Activated CD8-positive, alpha-beta memory T cell treated with anti-CD3 and anti-CD28 coated beads, Interleukin-2, amount 50 U/mL, for 1 hour (primary cell): ENCODE data around the gene STRBP.
"Not testable (repeated sequence)": the region's sequence is repeated elsewhere in the genome, so short reads cannot be mapped to it uniquely, and the experiment has no call there.

ENCODE experiments used
- DNase-seq: peaks from one replicate; pipeline ENCODE4 v3.0.0-alpha.2; 2020; ENCODE audit errors: extremely low read depth

The STRBP gene

DNA sequence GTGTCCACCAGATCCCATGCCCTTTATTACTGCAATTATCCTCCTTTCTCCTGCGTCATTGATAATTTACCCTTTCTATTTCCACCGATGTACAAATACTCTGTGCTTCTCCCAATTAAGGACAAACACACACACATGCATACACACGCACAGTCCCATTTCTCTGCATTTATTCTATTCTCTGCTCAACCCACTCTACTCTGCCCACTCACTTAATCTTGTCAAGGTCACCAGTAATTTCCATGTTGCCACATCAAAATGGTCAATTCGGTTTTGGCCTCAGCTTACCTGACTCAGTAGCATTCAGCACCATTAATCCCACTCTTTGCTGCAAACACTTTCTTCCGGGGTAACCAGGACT is 14.6 kb upstream of the STRBP start:
- DNase-seq, result no peak

DNA sequence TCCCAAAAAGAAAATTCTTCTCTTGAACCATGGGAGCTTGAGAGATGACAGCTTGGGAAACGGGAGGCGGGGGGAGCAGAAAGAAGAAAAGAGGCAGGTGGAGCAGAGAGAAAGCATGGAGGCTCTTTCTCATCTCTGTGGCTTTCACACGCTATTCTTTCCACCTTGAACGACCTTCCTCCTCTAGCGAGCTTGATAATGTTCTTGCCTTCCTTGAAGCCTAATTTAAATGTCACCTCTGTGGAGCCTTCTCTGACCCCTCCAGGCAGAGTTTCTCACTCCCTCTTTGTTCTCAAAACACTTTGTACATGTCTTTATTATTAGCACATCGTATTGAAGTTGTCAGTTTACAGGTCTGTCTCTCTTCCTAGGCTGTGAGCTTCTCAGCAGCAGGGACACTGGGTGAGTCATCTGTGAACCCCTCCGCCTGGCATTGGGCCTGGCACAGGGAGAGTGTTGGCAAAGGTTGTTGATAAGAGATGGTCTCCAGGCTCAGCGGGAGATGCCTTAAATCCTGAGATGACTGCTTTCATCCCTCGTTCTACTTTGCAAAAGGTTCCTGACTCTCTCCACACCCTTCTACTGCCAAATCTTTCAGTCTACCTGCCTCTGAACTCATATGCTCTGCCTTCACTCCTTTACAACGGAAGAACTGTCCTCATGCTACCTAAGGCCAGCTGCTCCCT is 14.1 kb upstream of the STRBP start:
- no peak for DNase-seq

DNA sequence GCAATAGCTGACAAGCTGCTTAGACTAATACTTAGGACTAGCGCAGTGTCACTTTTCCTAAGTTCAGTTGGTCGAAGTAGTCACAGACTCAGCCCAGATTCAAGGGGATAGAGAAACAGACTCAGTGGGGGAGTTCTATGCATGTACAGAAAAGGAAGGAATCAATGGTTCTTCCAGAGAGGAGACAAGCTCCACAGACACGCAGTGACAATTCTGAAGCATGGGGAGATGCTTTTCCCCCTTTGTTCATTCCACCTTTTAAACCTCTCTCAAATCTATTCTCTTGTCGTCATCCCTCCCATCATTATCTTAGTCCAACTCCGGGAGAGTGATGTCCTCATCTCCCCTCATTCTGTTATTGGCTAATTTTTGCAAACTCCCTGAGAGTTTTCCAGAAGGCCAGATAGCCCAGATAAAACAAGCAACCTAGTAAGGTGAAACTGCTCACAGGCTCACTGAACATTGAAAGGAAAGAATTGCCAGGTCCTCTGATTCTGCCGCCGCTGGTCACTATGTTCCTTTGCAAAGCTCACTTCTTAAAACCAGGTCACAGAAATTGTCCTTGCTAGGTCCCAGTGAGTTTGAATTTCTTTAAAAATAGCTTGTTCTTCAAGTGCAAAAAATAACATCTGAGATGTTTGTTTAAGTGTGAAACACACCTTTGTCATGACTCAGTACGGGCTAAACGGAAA is 13.4 kb upstream of the STRBP start:
- DNase-seq, result no peak

DNA sequence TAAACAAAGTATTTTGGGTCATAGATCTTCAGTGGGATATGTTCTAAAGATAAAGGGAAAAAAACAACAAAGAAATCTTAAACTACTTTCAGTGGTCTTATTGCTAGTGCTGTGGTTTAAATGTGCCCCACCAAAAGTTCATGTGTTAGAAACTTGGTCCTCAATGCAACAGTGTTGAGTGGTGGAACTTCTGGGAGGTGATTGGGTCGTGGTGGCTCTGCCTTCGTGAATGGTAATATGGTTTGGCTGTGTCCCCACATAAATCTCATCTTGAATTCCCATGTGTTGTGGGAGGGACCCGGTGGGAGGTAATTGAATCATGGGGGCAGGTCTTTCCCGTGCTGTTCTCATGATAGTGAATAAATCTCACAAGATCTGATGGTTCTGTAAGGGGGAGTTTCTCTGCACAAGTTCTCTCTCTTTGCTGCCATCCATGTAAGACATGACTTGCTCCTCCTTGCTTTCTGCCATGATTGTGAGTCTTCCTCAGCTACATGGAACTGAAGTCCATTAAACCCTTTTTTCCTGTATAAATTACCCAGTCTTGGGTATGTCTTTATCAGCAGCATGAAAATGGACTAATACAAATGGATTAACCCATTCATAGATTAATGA is 10.6 kb upstream of the STRBP start:
- DNase-seq, result not testable (repeated sequence)

DNA sequence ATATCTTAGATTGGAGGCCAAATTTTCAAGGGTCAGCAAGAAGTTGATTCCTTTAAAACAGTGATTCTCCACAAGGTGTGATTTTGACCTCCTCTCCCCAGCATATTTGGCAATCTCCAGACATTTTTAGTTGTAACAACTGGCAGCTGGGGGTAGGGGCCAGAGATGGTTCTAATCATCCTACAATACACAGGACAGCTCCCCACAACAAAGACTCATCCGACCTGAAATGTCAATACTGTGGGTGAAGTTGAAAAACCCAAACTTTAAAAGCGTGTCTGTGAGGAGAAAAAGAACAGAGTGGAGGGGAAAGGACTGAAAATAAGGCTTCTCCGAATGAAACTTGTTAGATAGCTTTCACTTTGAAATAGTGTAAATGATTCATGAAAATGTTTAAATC is 10.0 kb upstream of the STRBP start:
- no peak for DNase-seq

DNA sequence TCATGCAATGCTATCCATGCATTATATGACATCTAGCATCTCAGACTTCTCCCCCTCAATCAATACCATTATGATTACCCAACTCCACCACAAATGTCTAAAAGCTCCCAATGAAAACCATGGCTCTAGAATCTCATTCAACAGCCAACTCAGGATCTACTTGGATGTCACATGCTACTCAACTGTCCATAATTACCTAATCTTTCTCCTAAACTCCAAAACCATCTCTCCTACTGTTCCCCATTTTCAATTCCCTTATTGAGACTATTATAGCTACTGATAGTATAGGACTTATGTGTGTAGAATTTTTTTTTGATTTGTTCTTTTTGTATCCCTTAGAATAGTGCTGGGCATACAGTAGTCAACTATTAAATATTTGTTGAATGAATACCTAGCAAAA is 8.2 kb upstream of the STRBP start:
- DNase-seq, result no peak

DNA sequence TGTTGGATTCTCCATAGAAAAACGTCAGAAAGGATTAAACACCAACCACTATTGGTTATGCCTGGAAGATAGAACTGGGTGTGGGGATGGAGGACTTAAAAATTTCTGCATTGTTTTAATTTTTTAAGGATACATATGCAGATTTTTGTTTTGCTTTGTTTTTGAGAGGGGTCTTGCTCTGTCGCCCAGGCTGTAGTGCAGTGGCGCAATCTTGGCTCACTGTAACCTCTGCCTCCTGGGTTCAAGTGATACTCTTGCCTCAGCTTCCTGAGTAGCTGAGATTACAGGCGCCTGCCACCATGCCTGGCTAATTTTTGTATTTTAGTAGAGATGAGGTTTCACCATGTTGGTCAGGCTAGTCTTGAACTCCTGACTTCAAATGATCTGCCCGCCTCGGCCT is 2.7 kb upstream of the STRBP start:
- not testable (repeated sequence) for DNase-seq

DNA sequence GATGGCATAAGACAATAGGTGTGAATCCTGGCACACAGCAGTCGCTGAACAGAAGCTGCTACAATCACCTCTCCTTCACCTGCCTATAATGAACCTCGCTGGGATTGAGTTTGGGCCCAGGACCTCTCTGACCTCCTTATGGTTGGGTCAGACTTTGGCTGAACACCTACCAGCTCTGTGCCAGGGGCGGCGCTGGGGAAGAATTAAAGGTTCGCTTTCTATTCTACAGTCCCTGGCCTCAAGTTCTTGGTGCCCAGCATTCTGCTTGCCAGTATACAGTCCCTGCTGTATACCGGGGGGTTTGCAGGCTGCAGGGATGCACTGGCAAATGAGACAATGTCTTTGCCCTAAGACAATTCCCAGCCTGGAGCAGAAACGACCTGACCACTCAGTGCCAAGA is 895 bp upstream of the STRBP start:
- no peak for DNase-seq

DNA sequence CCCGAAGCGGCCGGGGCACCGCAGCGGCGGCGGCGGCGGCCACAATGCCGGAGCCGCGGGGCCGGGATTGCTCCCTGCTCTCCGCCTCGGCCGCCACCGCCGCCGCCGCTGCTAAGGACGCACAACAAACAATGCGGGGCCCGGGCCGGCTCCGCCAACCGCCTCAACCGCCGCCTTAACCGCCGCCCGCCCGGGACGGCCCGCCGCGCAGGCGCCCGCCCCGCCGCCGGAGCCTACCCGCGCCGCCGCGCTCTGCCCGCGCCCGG is 254 bp downstream of the STRBP start:
- no peak for DNase-seq

DNA sequence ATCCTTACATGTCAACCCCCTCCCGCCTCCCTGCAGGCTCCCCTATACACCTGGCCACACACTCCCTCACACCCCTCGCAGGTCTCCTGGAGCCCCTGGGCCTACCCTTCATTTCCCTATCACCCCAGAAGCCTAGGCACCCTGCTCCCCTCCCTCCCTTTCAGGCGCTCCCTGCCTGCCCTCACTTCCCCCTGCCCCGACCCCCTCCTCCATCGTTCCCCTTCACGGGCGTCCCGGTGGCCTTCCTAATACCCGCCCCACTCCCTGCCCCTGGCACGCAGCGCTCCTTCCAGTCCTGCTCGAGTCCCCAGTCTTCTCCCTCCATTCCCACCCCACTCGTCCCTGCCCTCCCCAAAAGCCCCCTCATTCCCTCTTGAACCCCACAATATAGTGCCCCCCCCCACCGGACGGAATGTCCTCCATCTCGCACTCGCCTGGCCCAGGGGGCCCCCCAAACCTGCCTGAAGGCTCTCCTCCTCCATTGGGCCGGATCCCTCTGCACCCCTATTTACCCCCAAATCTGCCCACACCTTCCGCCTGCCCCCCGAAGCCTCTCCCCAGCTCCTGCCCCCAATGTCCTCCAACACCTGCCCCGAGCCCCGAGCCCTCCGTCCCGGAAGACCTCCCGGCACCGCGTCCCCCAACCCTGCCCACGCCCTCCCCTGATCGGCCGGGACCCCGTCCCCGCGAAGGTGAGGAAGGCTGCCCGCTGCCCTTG is 746 bp downstream of the STRBP start:
- DNase-seq, result no peak

DNA sequence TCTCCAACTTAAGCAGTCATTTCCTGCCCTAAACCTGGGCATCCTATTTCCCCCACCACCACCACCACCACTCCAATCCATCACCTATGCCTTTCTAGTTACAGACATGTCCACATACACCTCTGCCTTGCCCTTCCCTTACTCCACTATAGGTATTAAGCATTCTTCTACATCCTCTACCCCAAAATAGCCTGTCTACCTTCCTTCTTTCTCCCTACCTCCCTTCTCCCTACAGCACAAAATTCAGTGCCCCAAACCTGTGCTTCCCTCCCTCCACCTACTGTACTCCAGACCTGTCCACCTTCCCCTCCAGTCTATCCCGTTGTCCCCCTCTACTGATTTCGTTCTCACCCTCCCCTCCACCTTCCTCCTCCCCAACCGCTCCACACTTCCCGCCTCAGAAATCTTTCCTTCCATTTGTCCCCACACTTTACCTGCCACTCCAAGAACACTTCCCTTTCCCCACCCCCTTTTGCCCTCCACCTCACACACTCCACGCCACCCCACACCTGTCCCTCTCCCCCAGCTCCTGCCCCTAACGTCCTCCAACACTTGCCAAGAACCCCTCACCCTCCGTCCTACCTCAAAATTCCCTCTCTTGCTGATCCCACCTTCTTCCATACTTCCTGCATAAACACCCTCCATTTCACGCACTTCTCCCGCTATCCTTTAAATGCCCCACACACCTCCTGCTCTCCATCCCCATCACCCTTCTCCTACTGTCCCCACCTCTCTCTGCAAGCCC is 1.6 kb downstream of the STRBP start:
- no peak for DNase-seq

DNA sequence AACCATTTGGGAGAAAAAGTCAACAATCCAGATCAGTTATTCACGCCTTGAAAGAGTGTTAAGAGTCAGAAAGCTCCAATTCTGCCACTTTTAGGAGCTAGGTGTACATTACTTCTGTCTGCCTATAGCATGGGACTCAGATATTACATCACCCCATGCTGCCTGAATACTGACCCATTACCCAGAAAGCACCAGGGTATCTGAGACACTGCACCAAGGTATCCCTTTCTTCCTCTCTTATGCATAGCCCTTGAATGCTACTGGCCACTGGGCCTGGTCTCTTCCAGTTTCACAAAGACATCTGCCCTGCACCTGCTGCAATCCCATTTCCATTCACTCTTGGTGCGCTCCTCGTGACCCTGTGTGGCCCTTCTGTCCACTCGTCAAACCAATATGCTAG is 2.6 kb downstream of the STRBP start:
- no peak for DNase-seq

DNA sequence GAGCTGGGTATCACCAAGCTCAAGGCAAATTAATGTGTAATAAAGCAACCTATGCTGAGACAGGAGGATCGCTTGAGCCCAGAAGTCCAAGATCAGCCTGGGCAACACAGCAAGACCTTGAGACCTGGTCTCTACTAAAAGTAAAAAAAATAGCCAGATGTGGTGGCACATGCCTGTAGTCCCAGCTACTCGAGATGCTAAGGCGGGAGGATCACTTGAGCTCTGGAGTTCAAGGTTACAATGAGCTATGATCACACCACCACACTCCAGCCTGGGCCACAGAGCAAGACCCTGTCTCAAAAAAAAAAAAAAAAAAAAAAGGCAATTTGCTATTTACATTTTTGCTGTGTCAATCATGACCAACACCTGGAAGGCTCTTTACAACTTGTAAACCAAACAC is 5.2 kb downstream of the STRBP start:
- DNase-seq, result no peak

DNA sequence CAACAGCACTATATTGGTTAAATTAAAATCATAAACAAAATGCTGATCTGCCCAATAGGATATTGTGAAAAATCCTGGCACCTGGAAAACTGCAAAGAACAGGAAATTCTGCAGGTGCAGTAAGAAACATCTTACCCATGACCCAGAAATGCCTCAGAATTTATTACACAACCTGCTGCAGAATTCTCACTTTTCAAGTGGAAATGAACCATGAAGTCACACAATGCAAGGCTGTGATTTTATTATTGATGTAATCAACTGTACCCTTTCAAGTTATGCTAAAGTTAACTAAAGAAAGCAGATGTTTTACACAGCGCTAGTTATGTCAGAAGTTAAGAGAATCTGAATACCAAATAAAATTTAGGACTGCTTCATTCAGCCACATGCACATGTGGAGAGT is 6.0 kb downstream of the STRBP start:
- DNase-seq, result no peak

DNA sequence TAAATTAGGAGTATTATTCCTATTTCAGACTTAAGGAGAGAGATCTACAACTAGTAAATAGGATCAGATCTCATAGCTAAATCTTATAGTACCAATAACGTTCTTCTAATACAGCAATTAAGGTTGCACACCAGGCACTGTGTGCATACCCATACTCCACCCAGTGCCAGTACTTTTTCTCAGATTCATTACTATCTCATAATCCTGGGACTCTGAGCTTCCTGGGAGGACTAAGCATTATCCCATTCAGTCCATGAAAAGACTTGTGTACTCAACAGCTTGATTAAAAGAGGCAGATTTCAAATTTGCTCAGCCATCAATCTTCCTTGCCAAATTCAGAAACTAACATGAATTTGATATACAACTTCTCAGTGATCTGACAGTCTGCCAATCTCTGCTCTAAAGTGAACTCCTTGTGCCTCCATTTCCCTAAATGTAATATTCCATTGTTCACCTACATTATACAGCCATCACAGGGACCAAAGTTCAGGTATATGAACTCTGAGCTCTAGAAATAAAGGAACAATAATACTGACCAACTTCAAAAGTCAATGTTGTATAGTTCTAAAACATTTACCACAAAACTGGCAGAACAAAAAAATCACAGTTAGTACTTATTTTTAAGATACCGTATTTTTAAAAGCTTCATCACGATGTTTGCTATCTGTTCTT is 7.2 kb downstream of the STRBP start:
- no peak for DNase-seq

DNA sequence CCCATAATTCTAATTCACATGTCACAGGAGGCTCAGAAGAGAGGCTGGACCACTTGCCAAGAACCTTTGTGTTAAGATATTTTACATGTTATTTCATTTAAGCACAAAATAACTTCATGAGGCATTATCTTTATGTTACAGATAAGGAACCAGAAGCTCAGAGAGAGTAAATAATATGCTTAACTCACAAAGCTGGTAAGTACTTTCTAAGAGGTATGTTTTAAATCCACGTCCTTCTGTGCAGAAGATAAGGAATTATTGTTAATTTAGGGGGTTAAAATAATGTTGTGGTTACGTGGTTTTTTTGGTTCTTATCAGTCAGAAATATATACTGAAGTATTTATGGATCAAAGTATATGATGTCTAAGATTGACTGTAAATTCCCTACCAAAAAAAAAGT is 8.0 kb downstream of the STRBP start:
- no peak for DNase-seq

DNA sequence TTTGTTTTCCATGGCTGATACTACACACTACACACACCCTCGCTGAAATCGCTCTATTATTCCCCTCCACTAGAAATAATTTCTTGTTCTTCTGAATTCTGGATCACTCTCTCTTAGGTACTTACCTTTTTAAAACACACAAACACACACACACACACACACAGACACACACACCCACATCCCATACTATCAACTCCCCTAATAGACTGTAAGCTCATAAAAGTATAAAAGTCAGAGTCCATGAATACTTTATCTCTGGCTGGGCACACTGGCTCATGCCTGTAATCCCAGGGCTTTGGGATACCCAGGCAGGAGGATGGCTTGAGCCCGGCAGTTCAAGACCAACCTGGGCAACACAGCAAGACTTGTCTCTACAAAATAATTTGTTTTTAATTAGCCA is 11.1 kb downstream of the STRBP start:
- no peak for DNase-seq

DNA sequence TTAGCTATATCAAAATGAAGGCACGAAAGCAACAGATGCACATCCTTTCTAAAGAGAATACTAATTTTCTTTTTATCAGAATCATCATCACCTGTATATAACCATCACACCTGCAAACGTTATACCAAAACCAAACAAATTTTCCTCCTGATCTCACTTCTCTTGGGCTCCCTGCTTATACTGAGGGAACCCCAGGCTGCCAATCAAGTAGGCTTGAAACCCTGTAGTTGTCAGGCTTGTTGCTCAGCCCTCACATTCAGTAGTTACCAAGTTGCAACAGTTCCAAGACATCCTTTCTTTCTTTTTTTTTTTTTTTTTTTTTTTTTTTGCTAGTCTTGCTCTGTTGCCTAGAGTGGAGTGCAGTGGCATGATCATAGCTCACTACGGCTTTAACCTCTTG is 12.7 kb downstream of the STRBP start:
- DNase-seq, result no peak

DNA sequence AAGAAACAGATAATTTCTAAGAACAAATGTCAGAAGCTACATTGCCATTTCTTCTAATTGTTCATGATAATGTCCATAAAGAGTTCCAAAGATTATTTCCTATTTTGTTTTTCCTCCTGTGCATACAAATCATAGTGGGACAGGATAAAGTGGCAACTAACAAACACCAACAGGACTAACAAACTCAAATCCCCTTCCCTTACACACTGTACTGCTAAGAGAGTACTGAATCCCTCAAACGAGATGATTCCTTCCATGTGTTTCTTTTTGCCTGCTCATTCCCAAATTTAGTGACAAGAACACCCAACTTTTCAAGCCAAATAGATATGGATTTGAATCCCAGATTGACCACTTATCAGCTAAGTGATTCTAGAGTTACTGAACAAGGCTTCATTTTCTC is 15.2 kb downstream of the STRBP start:
- DNase-seq, result no peak

DNA sequence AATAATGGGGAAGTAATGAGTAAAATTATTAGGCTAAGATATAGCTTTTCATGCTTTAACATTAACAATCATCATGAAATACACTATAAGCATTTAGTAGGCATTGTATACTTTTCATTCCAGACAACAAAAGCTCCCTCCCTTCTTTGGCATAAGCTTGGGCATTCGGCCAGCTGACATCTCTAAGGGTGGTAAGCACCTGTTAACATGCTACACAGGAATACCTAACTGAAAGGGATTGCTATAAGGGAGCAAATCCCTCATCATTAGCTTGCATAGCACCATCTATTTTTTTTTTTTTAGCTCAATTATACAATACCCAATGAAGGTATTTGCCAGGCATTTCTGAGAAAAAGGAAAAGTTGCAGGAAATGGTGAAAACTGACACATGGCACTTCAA is 16.6 kb downstream of the STRBP start:
- DNase-seq, result no peak

DNA sequence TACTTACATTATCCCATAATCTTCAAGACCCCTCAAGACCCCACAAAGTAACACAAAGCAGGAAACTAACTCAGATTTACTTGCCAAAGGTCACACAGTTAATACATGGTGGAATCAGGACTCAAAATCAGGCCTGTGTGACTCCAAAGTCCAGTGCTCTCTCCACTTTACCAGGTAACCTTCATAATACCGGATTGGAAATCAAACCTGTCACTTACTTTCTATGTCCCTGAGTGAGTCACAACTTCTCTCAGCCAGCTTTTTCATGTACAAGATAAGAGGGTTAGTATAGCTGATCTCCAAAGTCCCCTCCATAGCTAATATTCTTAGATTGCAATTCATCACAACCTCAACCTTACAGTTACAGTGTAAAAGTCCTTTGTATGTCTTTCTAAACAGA is 17.1 kb downstream of the STRBP start:
- no peak for DNase-seq

DNA sequence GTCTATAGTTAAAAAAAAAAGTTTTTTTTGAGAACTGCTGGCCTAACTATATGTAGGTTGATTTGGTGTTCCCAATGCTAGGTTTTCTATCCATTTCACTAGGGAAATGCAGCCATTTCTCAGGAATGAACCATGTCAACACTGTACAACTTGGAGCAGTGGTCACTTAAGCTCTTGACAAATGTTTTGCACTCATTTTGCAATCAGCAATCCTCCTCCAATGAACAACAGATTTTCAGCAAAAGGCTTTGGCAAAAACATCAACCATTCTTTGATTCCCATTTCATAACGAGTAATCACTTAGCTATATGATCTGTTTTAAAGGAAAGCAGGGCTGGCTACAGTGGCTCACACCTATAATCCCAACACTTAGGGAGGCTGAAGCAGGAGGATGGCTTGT is 17.9 kb downstream of the STRBP start:
- no peak for DNase-seq
